CD4-positive, alpha-beta T cell (primary cell): ENCODE data around the gene FIZ1. TPM values are rescaled to one million over a fixed set of nuclear protein-coding genes. Genes with fewer than 3 reads are reported as not detected.

Experiments used
- ATAC-seq: fragments of 200-7000 bp; cut with Tn5 transposase; one replicate; pipeline ENCODE4 v1.10.0; 2022; ENCODE audit warnings: mild to moderate bottlenecking; ENCODE audit not compliant: poor library complexity
- CTCF ChIA-PET: fragments of 350-600 bp; sonication (Branson Sonifier 250); formaldehyde crosslinking; loops from one replicate; lab custom pipeline; 2021; ENCODE audit warnings: antibody characterized with exemption, inconsistent platforms; lab: Charles Lee
- POLR2A ChIA-PET: fragments of 350-600 bp; sonication (Branson Sonifier 250); formaldehyde crosslinking; loops from one replicate; lab custom pipeline; 2021; ENCODE audit warnings: antibody characterized with exemption, inconsistent platforms; lab: Charles Lee
- DNase-seq, 14 experiments: peaks; one replicate each; pipeline ENCODE4 v3.0.0-alpha.2; 2013 to 2020; ENCODE audit warnings: mixed read lengths in 2 of 14
- H3K27ac ChIP-seq, 2 donors: one replicate each; pipeline versions ENCODE4 v1.5.1 to v1.7.0; 2013; ENCODE audit warnings: low read length in 2 of 2, low read depth in 1 of 2, mild to moderate bottlenecking in 1 of 2
- H3K27me3 ChIP-seq, 2 experiments: 1 replicate in 1 of 2; 2 replicates in 1 of 2; pipeline versions ENCODE4 v1.6.1 to v1.7.0; 2013; ENCODE audit warnings: low read length in 2 of 2, control low read depth in 1 of 2, mild to moderate bottlenecking in 1 of 2, moderate library complexity in 1 of 2; ENCODE audit not compliant: insufficient read depth in 2 of 2, control insufficient read depth in 1 of 2
- H3K36me3 ChIP-seq: one replicate; pipeline ENCODE4 v1.6.1; 2013; ENCODE audit warnings: low read length, control low read depth; ENCODE audit not compliant: insufficient read depth
- H3K4me1 ChIP-seq: one replicate; pipeline ENCODE4 v1.6.1; 2013; ENCODE audit warnings: low read length, control low read depth; ENCODE audit not compliant: insufficient read depth
- H3K4me3 ChIP-seq: one replicate; pipeline ENCODE4 v1.5.1; 2013; ENCODE audit warnings: mild to moderate bottlenecking, low read length, moderate library complexity
- H3K9me3 ChIP-seq, 2 experiments: 1 replicate in 1 of 2; 2 replicates in 1 of 2; pipeline versions ENCODE4 v1.6.1 to v1.7.0; 2013; ENCODE audit warnings: low read length in 2 of 2, mild to moderate bottlenecking in 2 of 2, control low read depth in 1 of 2, moderate library complexity in 1 of 2; ENCODE audit not compliant: control insufficient read depth in 1 of 2, insufficient read depth in 1 of 2
- H3K27ac Mint-ChIP-seq: one replicate; pipeline ENCODE4 v1.8.0; 2020; ENCODE audit warnings: mixed read lengths
- H3K27me3 Mint-ChIP-seq: one replicate; pipeline ENCODE4 v1.8.0; 2021; ENCODE audit warnings: mixed read lengths
- H3K36me3 Mint-ChIP-seq: one replicate; pipeline ENCODE4 v1.8.0; 2021; ENCODE audit warnings: low read depth, mixed read lengths
- H3K4me1 Mint-ChIP-seq: one replicate; pipeline ENCODE4 v1.8.0; 2021; ENCODE audit warnings: low read depth, mixed read lengths
- H3K4me3 Mint-ChIP-seq: one replicate; pipeline ENCODE4 v1.8.0; 2020; ENCODE audit warnings: mild to moderate bottlenecking, mixed read lengths
- H3K9me3 Mint-ChIP-seq: one replicate; pipeline ENCODE4 v1.8.0; 2020; ENCODE audit warnings: mixed read lengths
- CTCF ChIP-seq: fragments of 200-600 bp; IDR thresholded peaks from one replicate; pipeline ENCODE4 v1.8.0; 2022; ENCODE audit warnings: antibody characterized with exemption, mild to moderate bottlenecking
- intact Hi-C, 2 experiments: fragments of 100-400 bp; cut with DNase I in 1 of 2; cut with micrococcal nuclease in 1 of 2; formaldehyde crosslinking; loops; one replicate each; pipeline versions ENCODE4 v1.15.1 to v1.9.0; 2023 to 2025; cut with DNase I, micrococcal nuclease
- total RNA-seq, 174 experiments: library from RNA in 2 of 174; stranded (reverse) in 2 of 174; gene quantifications; one replicate each; pipeline ENCODE4 v1.2.3 and lab custom pipeline; 2021 to 2026

FIZ1 gene
- total RNA-seq, 2 experiments from 2014 or later: 5.5 to 7.3 TPM

GRCh38 chr19:55550321-55550650 is 49.0 kb downstream of the FIZ1 start:
- no peak for TF ChIP-seq CTCF
- peaks cover 12 to 14% of the 10 kb centered on the region in 2 experiments for H3K27me3 ChIP-seq
- ChIA-PET CTCF (no interaction called here), POLR2A (no interaction called here)
- no peak overlapping the region for H3K27ac Mint-ChIP-seq
- H3K4me1 ChIP-seq: no peaks in the 10 kb centered on the region
- peaks cover 29% of the 10 kb centered on the region for H3K27me3 Mint-ChIP-seq
- no peaks in the 10 kb centered on the region for H3K36me3 ChIP-seq
- ATAC-seq (no peak), DNase-seq (no peak)
- no peaks in the 10 kb centered on the region for H3K9me3 Mint-ChIP-seq
- no peak overlapping the region for H3K27ac ChIP-seq
- H3K4me1 Mint-ChIP-seq: no peaks in the 10 kb centered on the region
- intact Hi-C loops: no loop called here
- H3K36me3 Mint-ChIP-seq: no peaks in the 10 kb centered on the region
- H3K9me3 ChIP-seq: peaks cover 0 to 6% of the 10 kb centered on the region in 2 experiments
- no peak overlapping the region for H3K4me3 Mint-ChIP-seq
- no peak overlapping the region for H3K4me3 ChIP-seq

- Mint-ChIP-seq H3K4me3 (no peak overlapping the region), H3K27me3 (peaks cover 29% of the 10 kb centered on the region), H3K27ac (no peak overlapping the region), H3K4me1 (no peaks in the 10 kb centered on the region), H3K36me3 (no peaks in the 10 kb centered on the region), H3K9me3 (no peaks in the 10 kb centered on the region)
- ATAC-seq (no peak), DNase-seq (no peak)
- peaks cover 12 to 16% of the 10 kb centered on the region in 2 experiments for H3K27me3 ChIP-seq
- H3K27ac ChIP-seq: no peak overlapping the region
- no peak for TF ChIP-seq CTCF
- H3K4me1 ChIP-seq: no peaks in the 10 kb centered on the region
- no peak overlapping the region for H3K4me3 ChIP-seq
- no peaks in the 10 kb centered on the region for H3K36me3 ChIP-seq
- intact Hi-C loops: no loop called here
- POLR2A ChIA-PET: no interaction called here
- CTCF ChIA-PET: interaction anchor here (0.7 kb wide), 1 partner anchor 154 kb away, joined by 4 read pairs; no protein-coding TSS in a partner anchor
- H3K9me3 ChIP-seq: peaks cover 0 to 7% of the 10 kb centered on the region in 2 experiments
These were observed 49.6 kb downstream of the FIZ1 start for GRCh38 chr19:55549500-55550320.

GRCh38 chr19:55546822-55547614 is 52.3 kb downstream of the FIZ1 start:
- peaks cover 12 to 16% of the 10 kb centered on the region in 2 experiments for H3K27me3 ChIP-seq
- CTCF ChIA-PET: no interaction called here
- ATAC-seq: no peak
- H3K36me3 ChIP-seq: no peaks in the 10 kb centered on the region
- no peak overlapping the region for H3K4me3 ChIP-seq
- H3K9me3 ChIP-seq: peaks cover 0 to 10% of the 10 kb centered on the region in 2 experiments
- Mint-ChIP-seq H3K4me3 (no peak overlapping the region), H3K27me3 (peaks cover 32% of the 10 kb centered on the region), H3K4me1 (no peaks in the 10 kb centered on the region), H3K27ac (no peak overlapping the region), H3K9me3 (no peaks in the 10 kb centered on the region), H3K36me3 (no peaks in the 10 kb centered on the region)
- no peaks in the 10 kb centered on the region for H3K4me1 ChIP-seq
- TF ChIP-seq CTCF: no peak
- intact Hi-C loops: no loop called here
- POLR2A ChIA-PET: no interaction called here
- H3K27ac ChIP-seq: no peak overlapping the region
- no peak for DNase-seq
